Kidney epithelial cell (primary cell): ENCODE results near the gene CHD6. TPM values are rescaled to one million over a fixed set of nuclear protein-coding genes. Genes with fewer than 3 reads are reported as not detected.

Experiments used
- DNase-seq: peaks from one replicate; pipeline ENCODE4 v3.0.0-alpha.2; 2010; ENCODE audit warnings: low read depth
- H3K27me3 ChIP-seq: 2 replicates; pipeline ENCODE4 v1.6.0; 2011; ENCODE audit warnings: low read length; ENCODE audit not compliant: control insufficient read depth, insufficient read depth
- H3K36me3 ChIP-seq: 2 replicates; pipeline ENCODE4 v1.5.1; 2011; ENCODE audit warnings: low read length; ENCODE audit not compliant: control insufficient read depth, insufficient read depth
- H3K4me3 ChIP-seq: 2 replicates; pipeline ENCODE4 v1.5.1; 2011; ENCODE audit warnings: low read depth, mild to moderate bottlenecking, control low read depth, low read length
- CTCF ChIP-seq: IDR thresholded peaks from 2 replicates; pipeline ENCODE4 v1.5.1; 2011; ENCODE audit warnings: mild to moderate bottlenecking, moderate library complexity, low read length, control low read depth, inconsistent platforms; ENCODE audit not compliant: insufficient read depth, poor library complexity, severe bottlenecking
- total RNA-seq: library from RNA; depleted of rRNA; stranded (reverse); fragments of >200 nt; gene quantifications from 2 replicates; pipeline ENCODE4 v1.2.3, GENCODE V29; 2015

Gene CHD6
- total RNA-seq, 1 donor from 2014 or later, result 19.6 TPM

- H3K27me3 ChIP-seq, result no peaks in the 10 kb centered on the region
- H3K4me3 ChIP-seq, result no peak overlapping the region
- TF ChIP-seq CTCF, result no peak
- DNase-seq, result no peak
- H3K36me3 ChIP-seq, result no peaks in the 10 kb centered on the region
These were observed 225.9 kb downstream of the CHD6 start for GRCh38 chr20:41392295-41392694.

- DNase-seq, result no peak
These were observed 226.6 kb downstream of the CHD6 start for GRCh38 chr20:41391587-41392001.

GRCh38 chr20:41390889-41391288 is 227.3 kb downstream of the CHD6 start:
- no peak for DNase-seq
- TF ChIP-seq CTCF, result no peak
- no peaks in the 10 kb centered on the region for H3K36me3 ChIP-seq
- no peaks in the 10 kb centered on the region for H3K27me3 ChIP-seq
- H3K4me3 ChIP-seq, result no peak overlapping the region

More at GRCh38 chr20:41391587-41392001, 226.6 kb downstream of the CHD6 start:
- Histone ChIP-seq H3K27me3 (no peaks in the 10 kb centered on the region), H3K36me3 (no peaks in the 10 kb centered on the region), H3K4me3 (no peak overlapping the region)
- TF ChIP-seq CTCF, result no peak

- Histone ChIP-seq H3K27me3 (peaks cover 2% of the 10 kb centered on the region), H3K36me3 (no peaks in the 10 kb centered on the region), H3K4me3 (no peak overlapping the region)
- DNase-seq, result no peak
- no peak for TF ChIP-seq CTCF
These were observed 230.7 kb downstream of the CHD6 start for GRCh38 chr20:41387444-41387851.

GRCh38 chr20:41386502-41387427 is 231.4 kb downstream of the CHD6 start:
- no peaks in the 10 kb centered on the region for H3K36me3 ChIP-seq
- TF ChIP-seq CTCF, result no peak
- H3K4me3 ChIP-seq, result no peak overlapping the region
- peaks cover 2% of the 10 kb centered on the region for H3K27me3 ChIP-seq
- DNase-seq, result no peak
